OCI-LY3 (cell line): ENCODE data around the gene REXO1.

Source experiments
- H2AFZ ChIP-seq: fragments of 200-600, 300-600 bp; shearing (Covaris generic); 2 replicates; pipeline ENCODE4 v1.6.0; 2014; ENCODE audit warnings: antibody characterized with exemption, low read depth, low read length
- H3K27ac ChIP-seq: fragments of 200-600, 300-600 bp; sonication (generic); 2 replicates; pipeline ENCODE4 v1.5.1; 2014; ENCODE audit warnings: mild to moderate bottlenecking, low read length, moderate library complexity, mixed read lengths
- H3K27me3 ChIP-seq: fragments of 200-600, 300-600 bp; sonication (generic); 2 replicates; pipeline ENCODE4 v1.6.1; 2014; ENCODE audit warnings: low read depth, low read length, mixed read lengths
- H3K36me3 ChIP-seq: fragments of 200-600, 300-600 bp; sonication (generic); replicated peaks from 2 replicates; pipeline ENCODE3; 2014; ENCODE audit warnings: low read depth, low read length, mixed read lengths
- H3K4me1 ChIP-seq: fragments of 300-600, 200-600 bp; sonication (generic); 2 replicates; pipeline ENCODE4 v1.6.1; 2014; ENCODE audit warnings: low read length, mixed read lengths
- H3K4me2 ChIP-seq: fragments of 200-600, 300-600 bp; sonication (generic); 2 replicates; pipeline ENCODE4 v1.6.1; 2014; ENCODE audit warnings: low read length, mixed read lengths
- H3K4me3 ChIP-seq: fragments of 300-600, 200-600 bp; sonication (generic); 2 replicates; pipeline ENCODE4 v1.5.1; 2014; ENCODE audit warnings: antibody characterized with exemption, mild to moderate bottlenecking, low read length, moderate library complexity
- H3K79me2 ChIP-seq: fragments of 300-600, 200-600 bp; shearing (Covaris generic); 2 replicates; pipeline ENCODE4 v1.6.1; 2014; ENCODE audit warnings: mild to moderate bottlenecking, low read length, mixed read lengths
- H3K9ac ChIP-seq: fragments of 300-600, 200-600 bp; shearing (Covaris generic); 2 replicates; pipeline ENCODE4 v1.6.0; 2014; ENCODE audit warnings: mild to moderate bottlenecking, low read length, moderate library complexity
- H3K9me3 ChIP-seq: fragments of 200-600, 300-600 bp; shearing (Covaris generic); 2 replicates; pipeline ENCODE4 v1.6.1; 2014; ENCODE audit warnings: low read length, mixed read lengths; ENCODE audit not compliant: insufficient read depth
- H4K20me1 ChIP-seq: fragments of 200-600, 300-600 bp; sonication (generic); 2 replicates; pipeline ENCODE4 v1.6.1; 2016; ENCODE audit warnings: low read length, mixed read lengths; ENCODE audit not compliant: insufficient read depth
- CTCF ChIP-seq: fragments of 200-600, 300-600 bp; sonication (generic); IDR thresholded peaks from 2 replicates; pipeline ENCODE4 v1.5.1; 2014; ENCODE audit warnings: antibody characterized with exemption, low read length, low read depth
- EZH2phosphoT487 ChIP-seq: fragments of 200-600 bp; shearing (Covaris generic); IDR thresholded peaks from 2 replicates; pipeline ENCODE4 v1.6.1; 2018; ENCODE audit warnings: antibody characterized with exemption, mixed run types, low read depth

Gene REXO1

GRCh38 chr19:1847348-1847683 is 967 bp downstream of the REXO1 start:
- H3K4me3 ChIP-seq = peak overlapping the region; percentile 99
- H3K36me3 ChIP-seq = no peaks in the 10 kb centered on the region
- H3K4me1 ChIP-seq = peaks cover 21% of the 10 kb centered on the region
- no peak overlapping the region for H2AFZ ChIP-seq
- TF ChIP-seq EZH2phosphoT487 (no peak), CTCF (no peak)
- peaks cover 70% of the 10 kb centered on the region for H3K79me2 ChIP-seq
- peak overlapping the region; percentile 87; the same call in 1 of the 2 replicates for H3K27ac ChIP-seq
- peak overlapping the region; percentile 99 for H3K4me2 ChIP-seq
- H3K9me3 ChIP-seq = no peaks in the 10 kb centered on the region
- no peaks in the 10 kb centered on the region for H3K27me3 ChIP-seq
- H4K20me1 ChIP-seq = peaks cover 51% of the 10 kb centered on the region
- H3K9ac ChIP-seq = peak overlapping the region; percentile 81

- Histone ChIP-seq H3K4me3 (peak overlapping the region; percentile 99), H3K79me2 (peaks cover 71% of the 10 kb centered on the region), H3K9me3 (no peaks in the 10 kb centered on the region), H3K4me2 (peak overlapping the region; percentile 99), H3K9ac (0 out of 2 replicates have a peak overlapping the region, but pooled peaks have one; percentile 81), H2AFZ (no peak overlapping the region), H4K20me1 (peaks cover 56% of the 10 kb centered on the region), H3K27me3 (no peaks in the 10 kb centered on the region), H3K27ac (no peak overlapping the region), H3K36me3 (no peaks in the 10 kb centered on the region), H3K4me1 (peaks cover 21% of the 10 kb centered on the region)
- no peak for TF ChIP-seq EZH2phosphoT487
- TF ChIP-seq CTCF = no peak
Observed at GRCh38 chr19:1846517-1847204, 1.6 kb downstream of the REXO1 start.

DNA sequence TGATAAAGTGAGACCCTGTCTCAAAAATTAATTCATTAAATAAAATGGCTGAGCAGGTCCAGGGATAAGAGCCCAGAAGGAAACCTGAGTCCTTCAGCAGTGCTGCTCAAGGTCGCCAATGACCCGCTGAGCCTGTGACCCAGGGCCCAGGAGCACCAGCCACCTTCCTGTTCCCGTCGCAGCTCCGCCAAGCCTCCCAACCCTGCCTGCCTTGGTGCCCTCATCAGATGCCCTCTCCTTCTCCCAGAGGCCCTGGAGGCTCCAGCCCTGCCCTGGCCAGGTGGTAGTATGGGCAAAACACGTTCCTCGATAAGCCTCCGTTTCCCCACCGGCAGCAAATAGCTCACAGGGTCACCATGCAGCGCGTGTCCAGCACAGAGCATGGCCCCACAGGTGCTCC is 2.6 kb downstream of the REXO1 start:
- Histone ChIP-seq H3K27me3 (no peaks in the 10 kb centered on the region), H4K20me1 (peaks cover 66% of the 10 kb centered on the region), H3K9me3 (no peaks in the 10 kb centered on the region), H3K9ac (no peak overlapping the region), H3K4me3 (no peak overlapping the region), H3K27ac (no peak overlapping the region), H2AFZ (no peak overlapping the region), H3K4me1 (peaks cover 21% of the 10 kb centered on the region), H3K36me3 (no peaks in the 10 kb centered on the region), H3K4me2 (no peak overlapping the region), H3K79me2 (peaks cover 76% of the 10 kb centered on the region)
- no peak for TF ChIP-seq CTCF
- no peak for TF ChIP-seq EZH2phosphoT487

- no peak overlapping the region for H2AFZ ChIP-seq
- H3K27me3 ChIP-seq = no peaks in the 10 kb centered on the region
- H3K4me1 ChIP-seq = peaks cover 21% of the 10 kb centered on the region
- H3K27ac ChIP-seq = no peak overlapping the region
- H3K36me3 ChIP-seq = no peaks in the 10 kb centered on the region
- no peak overlapping the region for H3K4me3 ChIP-seq
- no peak overlapping the region for H3K9ac ChIP-seq
- H3K9me3 ChIP-seq = no peaks in the 10 kb centered on the region
- H4K20me1 ChIP-seq = peaks cover 71% of the 10 kb centered on the region
- peaks cover 82% of the 10 kb centered on the region for H3K79me2 ChIP-seq
- H3K4me2 ChIP-seq = no peak overlapping the region
- TF ChIP-seq CTCF = no peak
- TF ChIP-seq EZH2phosphoT487 = no peak
Observed at GRCh38 chr19:1845125-1845515, 3.2 kb downstream of the REXO1 start.
